HL-60 (cell line): ENCODE data around the gene NBEAL2.

ENCODE experiments used
- CTCF ChIP-seq: IDR thresholded peaks from one replicate; pipeline ENCODE4 v1.5.1; 2011; ENCODE audit warnings: low read length, control low read depth, inconsistent platforms; ENCODE audit not compliant: insufficient read depth
- POLR2AphosphoS5 ChIP-seq: IDR thresholded peaks from 2 replicates; pipeline ENCODE4 v1.6.1; 2012; ENCODE audit warnings: low read depth
- REST ChIP-seq: IDR thresholded peaks from 2 replicates; pipeline ENCODE4 v1.6.1; 2012; ENCODE audit warnings: low read depth; ENCODE audit not compliant: insufficient replicate concordance
- SPI1 ChIP-seq: IDR thresholded peaks from 2 replicates; pipeline ENCODE4 v1.6.1; 2012; ENCODE audit warnings: low read depth, mild to moderate bottlenecking, borderline replicate concordance

- TF ChIP-seq CTCF = no peak
- no peak for TF ChIP-seq SPI1
- no peak for TF ChIP-seq POLR2AphosphoS5
- no peak for TF ChIP-seq REST
Measured at GRCh38 chr3:46934498-46935167, 44.8 kb upstream of the NBEAL2 start.
